ENCODE measurements around the gene SPACA9. TPM values are rescaled to one million over a fixed set of nuclear protein-coding genes. Genes with fewer than 3 reads are reported as not detected.
A peak's percentile ranks its signal among the peaks of the same experiment; 100 is the strongest.

The SPACA9 gene
- total and polyA plus RNA-seq, 4 donors, result 10.5 to 25.1 (median 16.2) TPM

DNA sequence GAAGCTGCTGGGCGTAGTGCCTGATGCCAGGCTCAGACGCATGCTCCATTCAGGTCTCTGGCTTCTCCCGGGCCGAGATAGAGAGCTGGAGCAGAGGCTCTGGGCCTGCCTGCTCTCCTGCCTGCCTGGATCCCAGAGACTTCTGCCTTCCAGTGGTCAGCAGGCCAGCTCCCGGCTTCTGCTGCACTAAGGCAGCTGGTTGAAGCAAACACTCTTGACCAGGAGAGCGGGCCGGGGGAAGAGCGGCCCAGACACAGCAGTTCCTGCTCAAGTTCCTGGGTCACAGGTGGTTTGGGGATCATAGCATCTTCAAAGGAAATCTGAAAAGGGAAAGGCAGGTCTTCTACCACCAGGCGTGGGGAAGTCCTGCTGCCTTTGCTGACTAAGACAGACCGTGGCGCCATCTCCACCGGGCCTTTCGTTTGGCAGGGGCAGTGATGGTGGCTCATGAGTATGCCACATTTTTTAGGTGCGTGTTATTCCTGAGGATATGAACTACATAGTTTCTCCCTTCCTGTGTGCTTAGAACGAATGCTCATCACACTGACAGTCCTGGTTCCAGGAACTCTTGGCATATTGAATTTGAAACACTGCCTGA lies 31.7 kb upstream of the SPACA9 start:
- Histone ChIP-seq H3K4me1 (ENCODE audit: control insufficient read depth in 5 of 5, insufficient read depth in 5 of 5, low read length in 5 of 5) (peaks cover 0 to 8% (median 0%) of the 10 kb centered on the region in 5 donors), H3K36me3 (ENCODE audit: control insufficient read depth in 4 of 4, insufficient read depth in 4 of 4, low read length in 4 of 4) (no peaks in the 10 kb centered on the region), H3K27ac (ENCODE audit: low read depth in 1 of 2, low read length in 1 of 2) (no peak overlapping the region), H3K27me3 (ENCODE audit: control insufficient read depth in 3 of 3, insufficient read depth in 3 of 3, low read length in 2 of 3) (no peaks in the 10 kb centered on the region), H3K9ac (ENCODE audit: insufficient read depth in 1 of 2, low read length in 2 of 2) (no peak overlapping the region), H3K4me3 (no peak overlapping the region), H3K9me3 (ENCODE audit: control insufficient read depth in 4 of 4, insufficient read depth in 3 of 4, low read length in 3 of 4) (no peaks in the 10 kb centered on the region)
- DNase-seq (no peak), ATAC-seq (ENCODE audit: insufficient read depth, low FRiP score) (no peak)
- TF ChIP-seq, protein P1, sequence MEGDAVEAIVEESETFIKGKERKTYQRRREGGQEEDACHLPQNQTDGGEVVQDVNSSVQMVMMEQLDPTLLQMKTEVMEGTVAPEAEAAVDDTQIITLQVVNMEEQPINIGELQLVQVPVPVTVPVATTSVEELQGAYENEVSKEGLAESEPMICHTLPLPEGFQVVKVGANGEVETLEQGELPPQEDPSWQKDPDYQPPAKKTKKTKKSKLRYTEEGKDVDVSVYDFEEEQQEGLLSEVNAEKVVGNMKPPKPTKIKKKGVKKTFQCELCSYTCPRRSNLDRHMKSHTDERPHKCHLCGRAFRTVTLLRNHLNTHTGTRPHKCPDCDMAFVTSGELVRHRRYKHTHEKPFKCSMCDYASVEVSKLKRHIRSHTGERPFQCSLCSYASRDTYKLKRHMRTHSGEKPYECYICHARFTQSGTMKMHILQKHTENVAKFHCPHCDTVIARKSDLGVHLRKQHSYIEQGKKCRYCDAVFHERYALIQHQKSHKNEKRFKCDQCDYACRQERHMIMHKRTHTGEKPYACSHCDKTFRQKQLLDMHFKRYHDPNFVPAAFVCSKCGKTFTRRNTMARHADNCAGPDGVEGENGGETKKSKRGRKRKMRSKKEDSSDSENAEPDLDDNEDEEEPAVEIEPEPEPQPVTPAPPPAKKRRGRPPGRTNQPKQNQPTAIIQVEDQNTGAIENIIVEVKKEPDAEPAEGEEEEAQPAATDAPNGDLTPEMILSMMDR (IDR thresholded peaks at IDR 0.05; ENCODE audit: control extremely low read depth, extremely low read depth), result no peak
- WGBS, 2 donors, result 86 to 95% methylated on average over 15 of the region's 15 CpGs

DNA sequence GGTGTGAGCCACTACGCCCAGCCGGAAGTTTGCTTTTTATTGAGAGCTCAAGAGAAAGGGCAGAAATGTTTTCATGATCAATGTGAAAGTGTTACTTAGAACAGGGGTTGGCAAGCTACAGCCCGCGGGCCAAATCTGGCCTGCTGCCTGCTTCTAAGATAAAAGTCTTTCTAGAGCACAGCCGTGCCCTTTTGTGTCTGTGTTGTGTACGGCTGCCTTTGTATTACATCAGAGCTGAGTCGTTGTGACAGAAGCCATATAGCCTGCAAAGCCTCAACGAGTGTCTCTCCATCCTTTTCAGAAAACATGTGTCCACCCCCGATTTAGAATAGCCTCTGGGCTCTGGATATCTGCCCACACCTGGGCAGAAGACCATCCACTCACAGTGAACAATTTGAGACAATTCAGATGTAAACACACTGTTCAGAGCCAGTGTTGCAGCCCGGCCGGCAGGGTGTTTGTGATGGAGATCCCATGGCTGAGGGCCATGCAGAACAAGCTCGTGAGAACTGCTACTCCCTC lies 29.5 kb upstream of the SPACA9 start:
- 53 to 73% methylated on average over 12 of the region's 12 CpGs for WGBS, 2 donors
- Histone ChIP-seq H3K27ac (ENCODE audit: low read depth in 1 of 2, low read length in 1 of 2) (no peak overlapping the region), H3K4me1 (ENCODE audit: control insufficient read depth in 5 of 5, insufficient read depth in 5 of 5, low read length in 5 of 5) (peaks cover 0 to 8% (median 0%) of the 10 kb centered on the region in 5 donors), H3K9ac (ENCODE audit: insufficient read depth in 1 of 2, low read length in 2 of 2) (no peak overlapping the region), H3K36me3 (ENCODE audit: control insufficient read depth in 4 of 4, insufficient read depth in 4 of 4, low read length in 4 of 4) (no peaks in the 10 kb centered on the region), H3K27me3 (ENCODE audit: control insufficient read depth in 3 of 3, insufficient read depth in 3 of 3, low read length in 2 of 3) (no peaks in the 10 kb centered on the region), H3K9me3 (ENCODE audit: control insufficient read depth in 4 of 4, insufficient read depth in 3 of 4, low read length in 3 of 4) (no peaks in the 10 kb centered on the region), H3K4me3 (no peak overlapping the region)
- peak; percentile 48 to 73 (median 61) for DNase-seq
- peak; percentile 27 for ATAC-seq (ENCODE audit: insufficient read depth, low FRiP score)
- TF ChIP-seq, protein P1 (IDR thresholded peaks at IDR 0.05; ENCODE audit: control extremely low read depth, extremely low read depth), result no peak

DNA sequence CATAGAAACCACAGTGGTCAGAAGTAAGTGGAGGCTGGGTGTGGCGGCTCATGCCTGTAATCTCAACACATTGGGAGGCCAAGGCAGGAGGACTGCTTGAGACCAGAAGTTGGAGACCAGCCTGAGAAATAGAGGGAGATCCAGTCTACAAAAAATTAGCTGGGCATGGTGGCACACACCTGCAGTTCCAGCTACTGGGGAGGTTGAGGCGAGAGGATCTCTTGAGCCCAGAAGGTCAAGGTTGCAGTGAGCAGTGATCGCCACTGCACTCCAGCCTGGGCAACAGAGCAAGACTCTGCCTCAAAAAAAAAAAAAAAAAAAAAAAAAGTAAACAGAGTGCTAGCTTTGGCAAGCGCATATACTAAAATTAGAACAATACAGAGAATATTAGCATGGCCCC lies 25.2 kb upstream of the SPACA9 start:
- peaks cover 0 to 29% (median 11%) of the 10 kb centered on the region in 5 donors for H3K4me1 ChIP-seq (ENCODE audit: control insufficient read depth in 5 of 5, insufficient read depth in 5 of 5, low read length in 5 of 5)
- ATAC-seq (ENCODE audit: insufficient read depth, low FRiP score) (no peak), DNase-seq (no peak)
- H3K27me3 ChIP-seq (ENCODE audit: control insufficient read depth in 3 of 3, insufficient read depth in 3 of 3, low read length in 2 of 3), result no peaks in the 10 kb centered on the region
- H3K9me3 ChIP-seq (ENCODE audit: control insufficient read depth in 4 of 4, insufficient read depth in 3 of 4, low read length in 3 of 4), result no peaks in the 10 kb centered on the region
- no peaks in the 10 kb centered on the region for H3K36me3 ChIP-seq (ENCODE audit: control insufficient read depth in 4 of 4, insufficient read depth in 4 of 4, low read length in 4 of 4)
- WGBS, 2 donors, result 93 to 95% methylated on average over 4 of the region's 4 CpGs
- H3K9ac ChIP-seq (ENCODE audit: insufficient read depth in 1 of 2, low read length in 2 of 2), result no peak overlapping the region
- TF ChIP-seq, protein P1 (IDR thresholded peaks at IDR 0.05; ENCODE audit: control extremely low read depth, extremely low read depth), result no peak
- no peak overlapping the region for H3K4me3 ChIP-seq
- H3K27ac ChIP-seq (ENCODE audit: low read depth in 1 of 2, low read length in 1 of 2), result no peak overlapping the region
